OCI-LY7 (cell line): ENCODE measurements around the gene ADIG. TPM values are rescaled to one million over a fixed set of nuclear protein-coding genes. Genes with fewer than 3 reads are reported as not detected.

Source experiments
- BruUV-seq: library from RNA; stranded (reverse); fragments of 400-500 nt; replicated peaks from 2 replicates; lab custom pipeline; 2021; lab: Mats Ljungman, UMichigan
- CTCF ChIA-PET: fragments of 300-600 bp; sonication (Branson Sonifier 250); formaldehyde crosslinking; loops from one replicate; lab custom pipeline; 2022; ENCODE audit warnings: antibody characterized with exemption; ENCODE audit not compliant: unreplicated experiment; lab: Charles Lee
- POLR2A ChIA-PET: fragments of 300-600 bp; sonication (Branson Sonifier 250); formaldehyde crosslinking; loops from one replicate; lab custom pipeline; 2022; ENCODE audit warnings: antibody characterized with exemption; lab: Charles Lee
- DNase-seq: peaks from one replicate; pipeline ENCODE4 v3.0.0-alpha.2; 2015; ENCODE audit warnings: low spot score
- H2AFZ ChIP-seq: fragments of 200-600 bp; sonication (generic), shearing (Covaris generic); 2 replicates; pipeline ENCODE4 v1.6.1; 2014; ENCODE audit warnings: mild to moderate bottlenecking, antibody characterized with exemption, low read length, moderate library complexity
- H3K27ac ChIP-seq: fragments of 200-600 bp; sonication (generic); 2 replicates; pipeline ENCODE4 v1.5.1; 2014; ENCODE audit warnings: mixed run types, low read depth, mild to moderate bottlenecking, moderate library complexity, low read length, inconsistent platforms; ENCODE audit not compliant: poor library complexity, severe bottlenecking
- H3K36me3 ChIP-seq: fragments of 200-600 bp; sonication (generic); 2 replicates; pipeline ENCODE4 v1.6.1; 2014; ENCODE audit warnings: mild to moderate bottlenecking, antibody characterized with exemption, low read length, moderate library complexity, mixed read lengths; ENCODE audit not compliant: insufficient read depth
- H3K4me1 ChIP-seq: fragments of 200-600 bp; sonication (generic); 2 replicates; pipeline ENCODE4 v1.5.1; 2014; ENCODE audit warnings: mild to moderate bottlenecking, low read length; ENCODE audit not compliant: insufficient read depth, poor library complexity, severe bottlenecking
- H3K4me2 ChIP-seq: fragments of 200-600 bp; sonication (generic); 2 replicates; pipeline ENCODE4 v1.6.1; 2014; ENCODE audit warnings: mild to moderate bottlenecking, low read length
- H3K4me3 ChIP-seq: fragments of 200-600 bp; sonication (generic); 2 replicates; pipeline ENCODE4 v1.5.1; 2014; ENCODE audit warnings: mild to moderate bottlenecking, low read depth, low read length; ENCODE audit not compliant: poor library complexity, severe bottlenecking
- H3K79me2 ChIP-seq: fragments of 200-600 bp; sonication (generic); 2 replicates; pipeline ENCODE4 v1.6.1; 2016; ENCODE audit warnings: low read depth, mild to moderate bottlenecking, low read length, moderate library complexity, mixed read lengths; ENCODE audit not compliant: insufficient read depth
- H3K9me2 ChIP-seq: fragments of 200-600 bp; sonication (generic); 2 replicates; pipeline ENCODE4 v1.6.1; 2016; ENCODE audit warnings: mild to moderate bottlenecking, low read length, mixed read lengths; ENCODE audit not compliant: insufficient read depth
- H3K9me3 ChIP-seq: fragments of 200-600 bp; sonication (generic); 2 replicates; pipeline ENCODE4 v1.6.1; 2014; ENCODE audit warnings: mild to moderate bottlenecking, mixed run types, low read length, mixed read lengths
- H4K20me1 ChIP-seq: fragments of 200-600 bp; sonication (generic); 2 replicates; pipeline ENCODE4 v1.6.1; 2014; ENCODE audit warnings: mild to moderate bottlenecking, antibody characterized with exemption, low read length, moderate library complexity, mixed read lengths; ENCODE audit not compliant: insufficient read depth
- CTCF ChIP-seq: fragments of 200-600 bp; sonication (generic); conservative IDR thresholded peaks from 2 replicates; pipeline ENCODE4 v1.5.1; 2014; ENCODE audit warnings: mild to moderate bottlenecking, antibody characterized with exemption, low read length, moderate library complexity, mixed read lengths
- EZH2phosphoT487 ChIP-seq: fragments of 200-600 bp; sonication (generic); IDR thresholded peaks from 2 replicates; pipeline ENCODE4 v1.6.1; 2018; ENCODE audit warnings: low read depth, borderline replicate concordance, mild to moderate bottlenecking, mixed run types, antibody characterized with exemption, low read length, moderate library complexity, mixed read lengths
- intact Hi-C: fragments of 100-400 bp; cut with micrococcal nuclease; formaldehyde crosslinking; loops from one replicate; pipeline ENCODE4 v1.10.0; 2022; ENCODE audit not compliant: unreplicated experiment
- total RNA-seq, 2 experiments: library from RNA; depleted of rRNA in 1 of 2; stranded (reverse); fragments of >200 nt in 1 of 2; shearing (Covaris generic) in 1 of 2; gene quantifications; 2 replicates each; pipeline ENCODE4 v1.2.3, GENCODE V29; 2014 to 2022

The ADIG gene
- total RNA-seq, 2 experiments from 2014 or later = not detected

- TF ChIP-seq EZH2phosphoT487 = no peak
- TF ChIP-seq CTCF = no peak
- Histone ChIP-seq H3K79me2 (no peaks in the 10 kb centered on the region), H3K27ac (no peak overlapping the region), H3K9me2 (no peaks in the 10 kb centered on the region), H3K4me3 (no peak overlapping the region), H3K36me3 (peaks cover 79% of the 10 kb centered on the region), H3K4me2 (no peak overlapping the region), H3K9me3 (no peaks in the 10 kb centered on the region), H4K20me1 (no peaks in the 10 kb centered on the region), H3K4me1 (no peaks in the 10 kb centered on the region), H2AFZ (no peak overlapping the region)
- CTCF ChIA-PET = interaction anchor here (0.6 kb wide), 1 partner anchor 32 kb away, joined by 4 read pairs; no protein-coding TSS in a partner anchor
- POLR2A ChIA-PET = interaction anchor here (0.8 to 1.2 kb wide), 2 partner anchors 9 to 33 kb away, joined by 3 read pairs; no protein-coding TSS in a partner anchor
- DNase-seq = no peak
- BruUV-seq = no TSS peak
- intact Hi-C loops = no loop called here
Measured at GRCh38 chr20:38558596-38559360, 22.2 kb upstream of the ADIG start.

DNA sequence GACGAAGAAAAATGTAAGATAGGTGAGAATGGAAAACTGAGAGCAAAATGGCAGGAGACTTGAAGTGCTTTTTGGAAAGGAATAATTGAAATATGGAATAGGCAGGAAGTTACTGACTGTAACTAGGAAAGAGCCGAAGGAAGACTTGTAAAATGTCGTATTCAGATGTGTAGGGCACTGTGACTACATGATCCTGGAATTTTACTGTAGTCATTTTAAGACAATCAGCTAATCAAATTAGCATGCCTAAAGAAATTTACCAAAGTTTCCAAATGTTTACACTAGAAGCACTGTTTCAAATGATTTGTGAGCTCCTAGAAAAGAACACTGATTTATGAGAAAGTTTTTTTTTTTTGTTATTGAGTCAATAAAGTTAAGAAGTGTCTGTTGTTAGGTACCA, 21.2 kb upstream of the ADIG start:
- no peaks in the 10 kb centered on the region for H3K9me3 ChIP-seq
- ChIA-PET POLR2A (interaction anchor here (0.8 kb wide), 1 partner anchor 106 kb away, joined by 3 read pairs; no protein-coding TSS in a partner anchor), CTCF (no interaction called here)
- H3K9me2 ChIP-seq = no peaks in the 10 kb centered on the region
- H3K4me2 ChIP-seq = no peak overlapping the region
- no peak for DNase-seq
- peaks cover 69% of the 10 kb centered on the region for H3K36me3 ChIP-seq
- no peak overlapping the region for H2AFZ ChIP-seq
- no peaks in the 10 kb centered on the region for H3K79me2 ChIP-seq
- intact Hi-C loops = no loop called here
- H3K4me1 ChIP-seq = no peaks in the 10 kb centered on the region
- no peak overlapping the region for H3K4me3 ChIP-seq
- BruUV-seq = no TSS peak
- H3K27ac ChIP-seq = no peak overlapping the region
- no peaks in the 10 kb centered on the region for H4K20me1 ChIP-seq
- no peak for TF ChIP-seq CTCF
- no peak for TF ChIP-seq EZH2phosphoT487
